Adrenal gland (tissue), 5 donors: ENCODE results near the gene THAP8.

Source experiments
- CTCF ChIP-seq, 6 experiments: fragments of 450-650 bp in 4 of 6; fragments of 200-600 bp in 2 of 6; sonication (generic) in 1 of 6; IDR thresholded peaks; 1 replicate in 5 of 6; 2 replicates in 1 of 6; pipeline versions ENCODE4 v1.5.1 to v1.8.0; 2016 to 2021; ENCODE audit warnings: antibody characterized with exemption in 6 of 6, mild to moderate bottlenecking in 2 of 6, moderate library complexity in 1 of 6
- POLR2A ChIP-seq, 2 donors: fragments of 450-650 bp; IDR thresholded peaks; one replicate each; pipeline ENCODE4 v1.6.1; 2017; ENCODE audit warnings: antibody characterized with exemption in 2 of 2, mild to moderate bottlenecking in 2 of 2, moderate library complexity in 1 of 2
- donor health status: DM: no; HTN: no; CAD: no.

GRCh38 chr19:36093146-36093662 lies 39.1 kb upstream of the THAP8 start:
- TF ChIP-seq CTCF (IDR thresholded peaks at IDR 0.05) = no peak
- TF ChIP-seq POLR2A (IDR thresholded peaks at IDR 0.05) = no peak
